Fibroblast of lung (primary cell): ENCODE data around the gene BCAS1. TPM values are rescaled to one million over a fixed set of nuclear protein-coding genes. Genes with fewer than 3 reads are reported as not detected.
A peak's percentile ranks its signal among the peaks of the same experiment; 100 is the strongest.

ENCODE experiments used
- DNase-seq, 2 donors: peaks; one replicate each; pipeline versions ENCODE4 v3.0.0 to v3.0.0-alpha.2; 2010; ENCODE audit warnings: low read depth in 2 of 2
- H2AFZ ChIP-seq: 2 replicates; pipeline ENCODE4 v1.5.1; 2012; ENCODE audit warnings: low read length, control low read depth, inconsistent platforms
- H3K27ac ChIP-seq: 2 replicates; pipeline ENCODE4 v1.5.1; 2011; ENCODE audit warnings: low read length, control low read depth; ENCODE audit not compliant: insufficient read depth
- H3K27me3 ChIP-seq: 2 replicates; pipeline ENCODE4 v1.5.1; 2011; ENCODE audit warnings: mild to moderate bottlenecking, low read length; ENCODE audit not compliant: control insufficient read depth, insufficient read depth
- H3K36me3 ChIP-seq: 2 replicates; pipeline ENCODE4 v1.5.1; 2011; ENCODE audit warnings: low read length; ENCODE audit not compliant: control insufficient read depth, insufficient read depth
- H3K4me1 ChIP-seq: 2 replicates; pipeline ENCODE4 v1.5.1; 2011; ENCODE audit warnings: low read length; ENCODE audit not compliant: control insufficient read depth, insufficient read depth; ENCODE audit errors: extremely low read depth
- H3K4me2 ChIP-seq: 2 replicates; pipeline ENCODE4 v1.5.1; 2011; ENCODE audit warnings: low read length, control low read depth; ENCODE audit not compliant: insufficient read depth; ENCODE audit errors: extremely low read depth
- H3K4me3 ChIP-seq, 4 experiments: fragments of 200-600 bp in 1 of 4; sonication (generic) in 1 of 4; replicated peaks in 1 of 4; 2 replicates each; pipeline ENCODE4 v1.5.1; 2011 to 2016; ENCODE audit warnings: low read length in 4 of 4, low read depth in 3 of 4, mild to moderate bottlenecking in 3 of 4, control low read depth in 2 of 4, inconsistent platforms in 1 of 4, mixed read lengths in 1 of 4; ENCODE audit not compliant: insufficient read depth in 1 of 4; ENCODE audit errors: control extremely low read depth in 1 of 4
- H3K79me2 ChIP-seq: 2 replicates; pipeline ENCODE4 v1.5.1; 2012; ENCODE audit warnings: mild to moderate bottlenecking, low read length, inconsistent platforms; ENCODE audit not compliant: control insufficient read depth, insufficient read depth
- H3K9ac ChIP-seq: 2 replicates; pipeline ENCODE4 v1.5.1; 2011; ENCODE audit warnings: mild to moderate bottlenecking, low read length, control low read depth; ENCODE audit not compliant: insufficient read depth
- H3K9me3 ChIP-seq: 2 replicates; pipeline ENCODE4 v1.5.1; 2012; ENCODE audit warnings: low read depth, low read length; ENCODE audit not compliant: control insufficient read depth, insufficient read depth
- H4K20me1 ChIP-seq: 2 replicates; pipeline ENCODE4 v1.5.1; 2011; ENCODE audit warnings: low read length; ENCODE audit not compliant: control insufficient read depth, insufficient read depth; ENCODE audit errors: extremely low read depth
- CTCF ChIP-seq, 2 donors: IDR thresholded peaks in 1 of 2; conservative IDR thresholded peaks in 1 of 2; 1 replicate in 1 of 2; 2 replicates in 1 of 2; pipeline ENCODE4 v1.5.1; 2011 to 2012; ENCODE audit warnings: low read length in 2 of 2, control low read depth in 1 of 2, inconsistent platforms in 1 of 2, low read depth in 1 of 2, mild to moderate bottlenecking in 1 of 2
- EZH2 ChIP-seq: IDR thresholded peaks from 2 replicates; pipeline ENCODE4 v1.5.1; 2012; ENCODE audit warnings: low read length, control low read depth, mild to moderate bottlenecking; ENCODE audit errors: missing control alignments
- polyA plus RNA-seq, 2 donors: library from polyadenylated mRNA; depleted of rRNA in 1 of 2; stranded (reverse) in 1 of 2; unstranded in 1 of 2; fragments of >200 nt; gene quantifications; 2 replicates each; pipeline ENCODE4 v1.2.1, GENCODE V29; 2011 to 2012; ENCODE audit warnings: missing spikeins in 1 of 2
- total RNA-seq: library from RNA; depleted of rRNA; stranded (reverse); fragments of >200 nt; gene quantifications from 2 replicates; pipeline ENCODE4 v1.2.1, GENCODE V29; 2014

The BCAS1 gene
- total and polyA plus RNA-seq, 2 donors (not counting 1 experiment from before 2014, with no cell fraction given), result 0.17 TPM; not detected in 1

DNA sequence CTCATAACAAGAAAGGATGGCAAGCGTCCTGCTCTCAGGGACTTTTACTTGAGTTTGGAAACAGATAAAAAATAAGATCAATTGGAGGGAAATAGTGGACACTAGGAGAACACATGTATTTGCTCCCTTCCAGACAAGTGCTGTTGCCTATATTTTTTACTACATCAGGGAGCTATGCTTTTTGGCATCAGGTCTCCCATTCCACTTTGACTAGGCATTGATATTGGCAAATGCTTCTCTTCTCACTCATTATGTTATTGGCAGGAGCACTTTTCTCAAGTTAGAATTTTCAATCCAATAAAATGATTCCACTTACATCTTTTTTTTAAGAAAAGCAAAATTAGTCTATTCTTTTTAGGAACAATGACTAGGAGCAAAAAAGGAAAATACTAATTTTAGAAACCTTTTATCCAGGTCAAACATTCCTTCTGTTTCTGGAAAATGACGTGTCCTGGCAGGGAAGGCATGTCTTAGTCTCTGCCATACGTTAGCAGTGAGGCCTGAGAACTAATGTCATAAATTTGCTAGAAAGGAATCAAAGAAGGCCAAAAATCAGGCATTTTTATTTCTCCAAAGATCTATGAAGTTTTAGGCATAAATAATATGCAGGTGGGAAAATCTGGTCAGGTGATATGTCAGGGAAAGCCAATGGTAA, 21.4 kb downstream of the BCAS1 start:
- TF ChIP-seq CTCF (conservative IDR thresholded peaks at IDR 0.05 in 1 of 2, IDR thresholded peaks at IDR 0.05 in 1 of 2; ENCODE audit: low read depth in 1 of 2, low read length in 2 of 2) (no peak), EZH2 (no peak)
- Histone ChIP-seq H2AFZ (no peak overlapping the region), H3K4me3 (no peak overlapping the region), H3K27me3 (no peaks in the 10 kb centered on the region), H3K4me1 (peaks cover 2% of the 10 kb centered on the region), H3K79me2 (no peaks in the 10 kb centered on the region), H3K27ac (no peak overlapping the region), H4K20me1 (no peaks in the 10 kb centered on the region), H3K4me2 (no peak overlapping the region), H3K9ac (no peak overlapping the region), H3K36me3 (no peaks in the 10 kb centered on the region), H3K9me3 (no peaks in the 10 kb centered on the region)
- DNase-seq, result peak in 1 of 2 donors; percentile 23

DNA sequence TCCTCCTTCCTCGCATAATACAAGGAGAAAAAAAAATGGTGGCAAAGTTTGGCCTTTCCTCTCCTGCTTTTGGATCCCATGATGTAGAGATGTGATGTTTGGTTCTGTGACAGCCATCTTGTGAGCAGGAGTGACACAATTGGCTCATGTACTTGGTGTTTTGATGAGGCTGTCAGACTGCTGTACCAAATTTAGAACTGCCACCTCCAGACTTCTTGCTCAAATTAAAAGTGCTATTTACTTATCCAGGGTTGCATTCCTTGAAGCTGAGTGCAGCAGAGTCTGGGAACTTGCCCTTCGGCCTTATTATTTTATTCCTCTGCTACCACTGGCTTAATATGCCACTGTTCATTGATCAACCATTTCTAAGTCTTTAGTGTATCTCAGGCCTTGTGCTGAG, 21.9 kb downstream of the BCAS1 start:
- Histone ChIP-seq H3K4me1 (peaks cover 2% of the 10 kb centered on the region), H2AFZ (no peak overlapping the region), H3K27ac (no peak overlapping the region), H3K9ac (no peak overlapping the region), H3K36me3 (no peaks in the 10 kb centered on the region), H4K20me1 (no peaks in the 10 kb centered on the region), H3K9me3 (no peaks in the 10 kb centered on the region), H3K4me3 (no peak overlapping the region), H3K4me2 (no peak overlapping the region), H3K79me2 (no peaks in the 10 kb centered on the region), H3K27me3 (no peaks in the 10 kb centered on the region)
- peak; percentile 8 to 20 for DNase-seq
- TF ChIP-seq CTCF (conservative IDR thresholded peaks at IDR 0.05 in 1 of 2, IDR thresholded peaks at IDR 0.05 in 1 of 2; ENCODE audit: low read depth in 1 of 2, low read length in 2 of 2) (no peak), EZH2 (no peak)

DNA sequence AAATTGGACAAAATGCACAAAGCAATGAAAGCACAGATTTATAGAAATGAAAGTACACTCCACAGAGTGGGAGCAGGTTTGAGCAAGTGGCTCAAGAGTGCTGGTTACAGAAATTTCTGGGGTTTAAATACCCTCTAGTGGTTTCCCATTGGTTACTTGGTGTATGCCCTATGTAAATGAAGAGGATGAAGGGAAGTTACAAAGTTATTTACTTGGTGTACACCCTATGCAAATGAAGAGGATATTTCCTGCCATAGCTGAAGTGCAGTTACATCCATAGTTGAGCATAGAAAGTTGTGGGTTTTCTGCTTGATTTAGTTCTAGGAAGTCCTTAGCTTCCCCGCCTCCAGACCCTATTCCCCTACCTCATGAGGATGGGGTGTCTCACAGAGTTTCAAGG, 22.7 kb downstream of the BCAS1 start:
- no peak for DNase-seq
- no peak overlapping the region for H3K27ac ChIP-seq
- no peaks in the 10 kb centered on the region for H3K79me2 ChIP-seq
- H3K27me3 ChIP-seq, result no peaks in the 10 kb centered on the region
- H2AFZ ChIP-seq, result no peak overlapping the region
- H3K9ac ChIP-seq, result no peak overlapping the region
- no peaks in the 10 kb centered on the region for H3K9me3 ChIP-seq
- H4K20me1 ChIP-seq, result no peaks in the 10 kb centered on the region
- H3K4me2 ChIP-seq, result no peak overlapping the region
- H3K4me1 ChIP-seq, result peaks cover 2% of the 10 kb centered on the region
- no peak overlapping the region for H3K4me3 ChIP-seq
- TF ChIP-seq EZH2 (no peak), CTCF (conservative IDR thresholded peaks at IDR 0.05 in 1 of 2, IDR thresholded peaks at IDR 0.05 in 1 of 2; ENCODE audit: low read depth in 1 of 2, low read length in 2 of 2) (no peak)
- H3K36me3 ChIP-seq, result no peaks in the 10 kb centered on the region
